Memory B cell (primary cell): ENCODE results near the gene CFAP410.
"Not testable (repeated sequence)": the region's sequence is repeated elsewhere in the genome, so short reads cannot be mapped to it uniquely, and the experiment has no call there.

Experiments used
- ATAC-seq: fragments of 150-1000 bp; cut with Tn5 transposase; 2 replicates; pipeline ENCODE4 v1.10.0; 2021; ENCODE audit warnings: low read depth, mild to moderate bottlenecking, moderate library complexity
- DNase-seq, 2 donors: peaks; one replicate each; pipeline ENCODE4 v3.0.0; 2022; ENCODE audit warnings: low spot score in 2 of 2
- H3K27ac Mint-ChIP-seq: one replicate; pipeline ENCODE4 v1.8.0; 2022; ENCODE audit warnings: mild to moderate bottlenecking, moderate library complexity, mixed read lengths
- H3K27me3 Mint-ChIP-seq: one replicate; pipeline ENCODE4 v1.8.0; 2022; ENCODE audit warnings: mixed read lengths
- H3K36me3 Mint-ChIP-seq: one replicate; pipeline ENCODE4 v1.8.0; 2022; ENCODE audit warnings: mild to moderate bottlenecking, mixed read lengths
- H3K4me1 Mint-ChIP-seq: one replicate; pipeline ENCODE4 v1.8.0; 2022; ENCODE audit warnings: mixed read lengths
- H3K4me3 Mint-ChIP-seq: one replicate; pipeline ENCODE4 v1.8.0; 2022; ENCODE audit warnings: mild to moderate bottlenecking, moderate library complexity, mixed read lengths
- H3K9me3 Mint-ChIP-seq: one replicate; pipeline ENCODE4 v1.8.0; 2022; ENCODE audit warnings: mixed read lengths

Gene CFAP410

GRCh38 chr21:44350773-44351481, 11.7 kb upstream of the CFAP410 start:
- Mint-ChIP-seq H3K4me3 (no peak overlapping the region), H3K9me3 (no peaks in the 10 kb centered on the region), H3K27ac (no peak overlapping the region), H3K27me3 (peaks cover 7% of the 10 kb centered on the region), H3K36me3 (no peaks in the 10 kb centered on the region), H3K4me1 (peaks cover 30% of the 10 kb centered on the region)
- ATAC-seq (no peak), DNase-seq (no peak)

GRCh38 chr21:44349847-44350772, 10.9 kb upstream of the CFAP410 start:
- no peak for DNase-seq
- ATAC-seq = no peak
- H3K36me3 Mint-ChIP-seq = no peaks in the 10 kb centered on the region
- no peak overlapping the region for H3K27ac Mint-ChIP-seq
- peaks cover 7% of the 10 kb centered on the region for H3K27me3 Mint-ChIP-seq
- peaks cover 23% of the 10 kb centered on the region for H3K4me1 Mint-ChIP-seq
- no peak overlapping the region for H3K4me3 Mint-ChIP-seq
- H3K9me3 Mint-ChIP-seq = no peaks in the 10 kb centered on the region

- Mint-ChIP-seq H3K36me3 (no peaks in the 10 kb centered on the region), H3K27ac (no peak overlapping the region), H3K27me3 (peaks cover 7% of the 10 kb centered on the region), H3K9me3 (no peaks in the 10 kb centered on the region), H3K4me3 (no peak overlapping the region), H3K4me1 (peaks cover 17% of the 10 kb centered on the region)
- ATAC-seq = no peak
- DNase-seq = no peak
These were observed 10.2 kb upstream of the CFAP410 start for GRCh38 chr21:44349416-44349846.

GRCh38 chr21:44348861-44349260, 9.7 kb upstream of the CFAP410 start:
- Mint-ChIP-seq H3K9me3 (no peaks in the 10 kb centered on the region), H3K4me3 (no peak overlapping the region), H3K4me1 (peaks cover 11% of the 10 kb centered on the region), H3K27me3 (peaks cover 7% of the 10 kb centered on the region), H3K27ac (no peak overlapping the region), H3K36me3 (no peaks in the 10 kb centered on the region)
- DNase-seq (no peak), ATAC-seq (no peak)

- Mint-ChIP-seq H3K4me3 (no peak overlapping the region), H3K9me3 (no peaks in the 10 kb centered on the region), H3K36me3 (no peaks in the 10 kb centered on the region), H3K27me3 (peaks cover 7% of the 10 kb centered on the region), H3K4me1 (peaks cover 4% of the 10 kb centered on the region), H3K27ac (no peak overlapping the region)
- DNase-seq (no peak), ATAC-seq (no peak)
These were observed 8.8 kb upstream of the CFAP410 start for GRCh38 chr21:44347911-44348451.

GRCh38 chr21:44345495-44345894, 6.3 kb upstream of the CFAP410 start:
- H3K4me1 Mint-ChIP-seq = peaks cover 2% of the 10 kb centered on the region
- no peak for ATAC-seq
- DNase-seq = no peak
- H3K36me3 Mint-ChIP-seq = no peaks in the 10 kb centered on the region
- no peaks in the 10 kb centered on the region for H3K9me3 Mint-ChIP-seq
- H3K27me3 Mint-ChIP-seq = peaks cover 7% of the 10 kb centered on the region
- H3K27ac Mint-ChIP-seq = no peak overlapping the region
- H3K4me3 Mint-ChIP-seq = no peak overlapping the region

- Mint-ChIP-seq H3K36me3 (no peaks in the 10 kb centered on the region), H3K27me3 (peaks cover 7% of the 10 kb centered on the region), H3K27ac (no peak overlapping the region), H3K4me1 (peaks cover 7% of the 10 kb centered on the region), H3K4me3 (no peak overlapping the region), H3K9me3 (no peaks in the 10 kb centered on the region)
- ATAC-seq (no peak), DNase-seq (no peak)
These were observed 5.5 kb upstream of the CFAP410 start for GRCh38 chr21:44344541-44345183.

GRCh38 chr21:44342981-44343380, 3.8 kb upstream of the CFAP410 start:
- not testable (repeated sequence) for ATAC-seq, DNase-seq, H3K4me1 Mint-ChIP-seq, H3K27me3 Mint-ChIP-seq, H3K4me3 Mint-ChIP-seq, H3K27ac Mint-ChIP-seq, H3K36me3 Mint-ChIP-seq, H3K9me3 Mint-ChIP-seq

- H3K9me3 Mint-ChIP-seq, DNase-seq, H3K4me1 Mint-ChIP-seq, H3K27me3 Mint-ChIP-seq, ATAC-seq, H3K27ac Mint-ChIP-seq, H3K4me3 Mint-ChIP-seq, H3K36me3 Mint-ChIP-seq: not testable (repeated sequence)
These were observed 2.7 kb upstream of the CFAP410 start for GRCh38 chr21:44341726-44342458.

GRCh38 chr21:44337941-44338895, 972 bp downstream of the CFAP410 start:
- Mint-ChIP-seq H3K27ac (peak overlapping the region; percentile 98), H3K27me3 (no peaks in the 10 kb centered on the region), H3K9me3 (no peaks in the 10 kb centered on the region), H3K4me1 (peaks cover 10% of the 10 kb centered on the region), H3K4me3 (peak overlapping the region; percentile 60), H3K36me3 (peaks cover 4% of the 10 kb centered on the region)
- DNase-seq (peak in 1 of 2 donors; percentile 57), ATAC-seq (no peak)

- Mint-ChIP-seq H3K4me1 (peaks cover 10% of the 10 kb centered on the region), H3K36me3 (peaks cover 4% of the 10 kb centered on the region), H3K4me3 (no peak overlapping the region), H3K27me3 (no peaks in the 10 kb centered on the region), H3K27ac (no peak overlapping the region), H3K9me3 (no peaks in the 10 kb centered on the region)
- ATAC-seq (no peak), DNase-seq (no peak)
These were observed 1.7 kb downstream of the CFAP410 start for GRCh38 chr21:44337449-44337848.

GRCh38 chr21:44335266-44336059, 3.7 kb downstream of the CFAP410 start:
- no peak for ATAC-seq
- Mint-ChIP-seq H3K4me3 (no peak overlapping the region), H3K27me3 (no peaks in the 10 kb centered on the region), H3K9me3 (no peaks in the 10 kb centered on the region), H3K36me3 (peaks cover 4% of the 10 kb centered on the region), H3K27ac (no peak overlapping the region), H3K4me1 (peaks cover 9% of the 10 kb centered on the region)
- DNase-seq = no peak
